ENCODE measurements around the gene CASTOR1.

DNA sequence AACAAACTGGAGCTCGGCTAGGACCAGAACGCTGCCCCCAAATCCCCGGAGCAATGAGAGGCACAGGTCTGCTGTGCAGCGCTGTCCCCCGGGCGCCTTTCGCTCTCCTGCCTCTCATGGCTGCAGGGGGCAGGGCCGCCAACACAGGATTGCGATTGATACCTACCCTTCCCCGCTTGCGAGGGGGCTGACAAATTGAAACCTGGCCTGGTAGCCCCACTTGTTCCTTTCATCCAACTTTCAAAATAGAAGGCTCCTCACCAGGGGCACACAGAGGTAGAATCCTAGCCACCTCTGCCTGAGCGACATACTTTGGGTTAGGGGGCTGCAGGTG, 642 bp upstream of the CASTOR1 start:
- TF ChIP-seq, protein P1, sequence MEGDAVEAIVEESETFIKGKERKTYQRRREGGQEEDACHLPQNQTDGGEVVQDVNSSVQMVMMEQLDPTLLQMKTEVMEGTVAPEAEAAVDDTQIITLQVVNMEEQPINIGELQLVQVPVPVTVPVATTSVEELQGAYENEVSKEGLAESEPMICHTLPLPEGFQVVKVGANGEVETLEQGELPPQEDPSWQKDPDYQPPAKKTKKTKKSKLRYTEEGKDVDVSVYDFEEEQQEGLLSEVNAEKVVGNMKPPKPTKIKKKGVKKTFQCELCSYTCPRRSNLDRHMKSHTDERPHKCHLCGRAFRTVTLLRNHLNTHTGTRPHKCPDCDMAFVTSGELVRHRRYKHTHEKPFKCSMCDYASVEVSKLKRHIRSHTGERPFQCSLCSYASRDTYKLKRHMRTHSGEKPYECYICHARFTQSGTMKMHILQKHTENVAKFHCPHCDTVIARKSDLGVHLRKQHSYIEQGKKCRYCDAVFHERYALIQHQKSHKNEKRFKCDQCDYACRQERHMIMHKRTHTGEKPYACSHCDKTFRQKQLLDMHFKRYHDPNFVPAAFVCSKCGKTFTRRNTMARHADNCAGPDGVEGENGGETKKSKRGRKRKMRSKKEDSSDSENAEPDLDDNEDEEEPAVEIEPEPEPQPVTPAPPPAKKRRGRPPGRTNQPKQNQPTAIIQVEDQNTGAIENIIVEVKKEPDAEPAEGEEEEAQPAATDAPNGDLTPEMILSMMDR (conservative IDR thresholded peaks at IDR 0.05 in 1 of 2, IDR thresholded peaks at IDR 0.05 in 1 of 2; ENCODE audit: extremely low read depth in 1 of 2, insufficient read depth in 1 of 2, low read depth in 1 of 2, low read length in 2 of 2): no peak
- no peak for TF ChIP-seq EZH2 (IDR thresholded peaks at IDR 0.05; ENCODE audit: borderline replicate concordance, low read length)
